Transverse colon (tissue), 4 donors: ENCODE data around the gene ADCY1. TPM values are rescaled to one million over a fixed set of nuclear protein-coding genes. Genes with fewer than 3 reads are reported as not detected.
A peak's percentile ranks its signal among the peaks of the same experiment; 100 is the strongest.
"Not testable (repeated sequence)": the region's sequence is repeated elsewhere in the genome, so short reads cannot be mapped to it uniquely, and the experiment has no call there.

Experiments
- DNase-seq: peaks from one replicate; pipeline ENCODE4 v3.0.0-alpha.2; 2019
- H3K27ac ChIP-seq, 4 donors: fragments of 200-600 bp; sonication (generic); 2 replicates each; pipeline ENCODE4 v1.5.1; 2016 to 2018; ENCODE audit warnings: inconsistent platforms in 4 of 4
- H3K27me3 ChIP-seq: fragments of 200-600 bp; sonication (generic); 2 replicates; pipeline ENCODE4 v1.5.1; 2017; ENCODE audit warnings: inconsistent platforms
- H3K36me3 ChIP-seq, 4 donors: fragments of 200-600 bp; sonication (generic); 2 replicates each; pipeline ENCODE4 v1.5.1; 2017 to 2019; ENCODE audit warnings: inconsistent platforms in 4 of 4
- H3K4me1 ChIP-seq, 4 donors: fragments of 200-600 bp; sonication (generic); 2 replicates each; pipeline ENCODE4 v1.5.1; 2017 to 2020; ENCODE audit warnings: inconsistent platforms in 4 of 4
- H3K4me3 ChIP-seq, 4 donors: fragments of 200-600 bp; sonication (generic); 1 replicate in 1 of 4; 2 replicates in 3 of 4; pipeline versions ENCODE4 v1.5.1 to v1.6.1; 2017 to 2019; ENCODE audit warnings: inconsistent platforms in 4 of 4
- H3K9me3 ChIP-seq, 2 donors: fragments of 200-600 bp; sonication (generic); 2 replicates each; pipeline ENCODE4 v1.5.1; 2017 to 2019; ENCODE audit warnings: inconsistent platforms in 2 of 2
- EP300 ChIP-seq: sonication (generic); formaldehyde crosslinking; IDR thresholded peaks from one replicate; pipeline ENCODE4 v1.6.1; 2017; ENCODE audit warnings: antibody characterized with exemption, low read depth
- POLR2A ChIP-seq: fragments of 450-650 bp; IDR thresholded peaks from one replicate; pipeline ENCODE4 v1.6.1; 2016; ENCODE audit warnings: antibody characterized with exemption, mild to moderate bottlenecking, moderate library complexity
- POLR2AphosphoS5 ChIP-seq, 3 donors: sonication (generic); formaldehyde crosslinking; IDR thresholded peaks; one replicate each; pipeline ENCODE4 v1.6.1; 2016; ENCODE audit warnings: antibody characterized with exemption in 3 of 3
- WGBS, 2 donors: methylation state at CpG; one replicate each; pipeline ENCODE4 v1.1.5; 2018; ENCODE audit warnings: low coverage in 1 of 2; 5-methylcytosine and 5-hydroxymethylcytosine counted together
- in situ Hi-C, 4 donors: fragments of 200-750 bp; cut with MboI; loops; one replicate each; pipeline versions ENCODE4 v1.15.0 to v1.15.1; 2017; ENCODE audit warnings: low sequenced_read_pairs in 3 of 4, low pct_ligation_motif_present in 1 of 4, low pct_unique_long_range_greater_than_20kb in 1 of 4
- intact Hi-C: fragments of 100-400 bp; cut with DNase I; formaldehyde crosslinking; loops from one replicate; pipeline ENCODE4 v1.15.1; 2023; ENCODE audit warnings: low total_unique reads
- total RNA-seq, 4 donors: library from RNA; depleted of rRNA; stranded (reverse); fragments of >200 nt; gene quantifications; one replicate each; pipeline ENCODE4 v1.1.0, GENCODE V29; 2016
- TF ChIP-seq, protein P1 (sequence below), 5 experiments: fragments of 200-600 bp in 3 of 5; fragments of 450-650 bp in 2 of 5; sonication (generic) in 3 of 5; IDR thresholded peaks; 1 replicate in 2 of 5; 2 replicates in 3 of 5; pipeline ENCODE4 v1.5.1; 2016 to 2017; ENCODE audit warnings: antibody characterized with exemption in 5 of 5, inconsistent platforms in 3 of 5, mild to moderate bottlenecking in 2 of 5, moderate library complexity in 1 of 5

Gene ADCY1
- under 1 TPM in 2 of 4 donors, not detected in 2; 0.16 to 0.41 TPM for total RNA-seq

DNA sequence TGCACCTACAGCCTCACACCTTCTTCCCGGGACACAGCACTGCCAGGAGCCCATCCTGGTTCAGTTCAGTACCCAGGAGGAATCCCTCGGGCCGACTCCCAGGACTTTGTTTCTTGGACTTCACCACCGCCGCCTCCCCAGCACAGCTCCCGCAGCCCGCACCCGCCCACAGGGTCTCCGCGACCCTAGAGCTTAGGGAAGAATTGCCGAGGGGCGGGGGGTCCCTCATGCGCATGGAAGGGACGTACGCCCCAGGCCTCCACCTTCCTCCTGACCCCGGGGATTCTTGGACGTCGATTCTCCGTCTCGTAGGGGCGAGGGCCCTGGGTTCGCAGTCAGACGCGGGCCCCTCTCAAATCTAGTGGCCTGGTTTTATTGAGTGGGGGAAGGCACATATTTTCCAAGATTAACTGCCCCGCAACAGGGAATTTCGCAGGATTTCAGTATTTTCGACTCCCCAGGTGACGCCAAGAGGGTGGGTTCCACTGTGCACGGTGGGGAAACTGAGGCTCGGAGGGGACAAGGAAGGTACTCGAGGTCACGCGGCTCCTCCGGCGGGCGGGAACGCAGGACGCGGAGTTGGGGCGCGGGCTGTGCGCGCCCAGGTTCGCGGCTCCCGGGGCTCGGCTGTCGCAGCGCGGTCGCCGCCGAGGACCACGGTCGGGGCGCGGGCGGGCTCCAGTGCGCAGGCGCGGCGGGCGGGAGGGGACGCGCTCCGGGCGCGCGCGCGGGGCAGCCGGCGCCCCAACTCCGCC lies at the start of gene ADCY1:
ADCY1 (plus strand) TSS at position 708 of the 755 bp plus-strand sequence. CDS start 176 bp downstream, outside the sequence.
- Histone ChIP-seq H3K27ac (no peak within 1 kb of the TSS), H3K27me3 (peaks cover 58% of the 10 kb centered on the region), H3K4me1 (peaks cover 0 to 11% (median 10%) of the 10 kb centered on the region in 4 donors), H3K36me3 (no peaks in the 10 kb centered on the region), H3K4me3 (peak within 1 kb of the TSS; percentile 8 to 57 (median 36)), H3K9me3 (no peaks in the 10 kb centered on the region)
- no peak for DNase-seq
- WGBS, 2 donors, result 12% methylated on average over 57 of the region's 74 CpGs; no CpG with 5 or more reads in 1 of the 2 donors
- no peak for TF ChIP-seq POLR2A
- TF ChIP-seq POLR2AphosphoS5 (IDR thresholded peaks at IDR 0.05), result no peak
- TF ChIP-seq, protein P1, sequence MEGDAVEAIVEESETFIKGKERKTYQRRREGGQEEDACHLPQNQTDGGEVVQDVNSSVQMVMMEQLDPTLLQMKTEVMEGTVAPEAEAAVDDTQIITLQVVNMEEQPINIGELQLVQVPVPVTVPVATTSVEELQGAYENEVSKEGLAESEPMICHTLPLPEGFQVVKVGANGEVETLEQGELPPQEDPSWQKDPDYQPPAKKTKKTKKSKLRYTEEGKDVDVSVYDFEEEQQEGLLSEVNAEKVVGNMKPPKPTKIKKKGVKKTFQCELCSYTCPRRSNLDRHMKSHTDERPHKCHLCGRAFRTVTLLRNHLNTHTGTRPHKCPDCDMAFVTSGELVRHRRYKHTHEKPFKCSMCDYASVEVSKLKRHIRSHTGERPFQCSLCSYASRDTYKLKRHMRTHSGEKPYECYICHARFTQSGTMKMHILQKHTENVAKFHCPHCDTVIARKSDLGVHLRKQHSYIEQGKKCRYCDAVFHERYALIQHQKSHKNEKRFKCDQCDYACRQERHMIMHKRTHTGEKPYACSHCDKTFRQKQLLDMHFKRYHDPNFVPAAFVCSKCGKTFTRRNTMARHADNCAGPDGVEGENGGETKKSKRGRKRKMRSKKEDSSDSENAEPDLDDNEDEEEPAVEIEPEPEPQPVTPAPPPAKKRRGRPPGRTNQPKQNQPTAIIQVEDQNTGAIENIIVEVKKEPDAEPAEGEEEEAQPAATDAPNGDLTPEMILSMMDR (IDR thresholded peaks at IDR 0.05), result no peak
- TF ChIP-seq EP300, result no peak
- in situ Hi-C loops, result no loop called here
- intact Hi-C loops, result no loop called here

DNA sequence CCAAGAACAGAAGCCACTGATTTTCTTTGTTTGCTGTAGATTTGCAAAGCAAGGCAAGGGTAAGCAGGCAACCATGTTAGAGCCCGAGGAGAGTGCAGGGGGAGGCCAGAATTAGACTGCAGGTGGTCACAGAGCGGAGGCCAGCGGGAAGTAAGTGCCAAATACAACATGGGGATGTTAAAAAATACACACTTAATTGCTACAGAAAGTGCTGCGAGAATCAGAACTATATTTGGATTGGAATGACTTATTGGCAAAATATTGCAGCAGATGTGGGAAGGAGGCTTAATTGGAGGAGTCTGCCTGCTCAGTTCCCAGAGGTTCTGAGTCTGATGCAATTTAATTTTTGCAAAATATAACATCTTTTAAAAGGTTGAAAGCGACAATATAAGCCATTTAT lies 49.7 kb upstream of the ADCY1 start:
- WGBS, 2 donors, result 52 to 61% methylated on average over 5 of the region's 5 CpGs
- DNase-seq, result no peak
- intact Hi-C loops, result no loop called here
- no peak for TF ChIP-seq POLR2AphosphoS5 (IDR thresholded peaks at IDR 0.05)
- TF ChIP-seq EP300, result no peak
- TF ChIP-seq, protein P1 (IDR thresholded peaks at IDR 0.05), result no peak
- no peak for TF ChIP-seq POLR2A
- H3K9me3 ChIP-seq, result peaks cover 0 to 2% of the 10 kb centered on the region in 2 donors
- in situ Hi-C loops, result no loop called here
- H3K27me3 ChIP-seq, result no peaks in the 10 kb centered on the region
- no peak overlapping the region for H3K27ac ChIP-seq
- H3K4me1 ChIP-seq, result no peaks in the 10 kb centered on the region
- no peak overlapping the region for H3K4me3 ChIP-seq
- H3K36me3 ChIP-seq, result no peaks in the 10 kb centered on the region

DNA sequence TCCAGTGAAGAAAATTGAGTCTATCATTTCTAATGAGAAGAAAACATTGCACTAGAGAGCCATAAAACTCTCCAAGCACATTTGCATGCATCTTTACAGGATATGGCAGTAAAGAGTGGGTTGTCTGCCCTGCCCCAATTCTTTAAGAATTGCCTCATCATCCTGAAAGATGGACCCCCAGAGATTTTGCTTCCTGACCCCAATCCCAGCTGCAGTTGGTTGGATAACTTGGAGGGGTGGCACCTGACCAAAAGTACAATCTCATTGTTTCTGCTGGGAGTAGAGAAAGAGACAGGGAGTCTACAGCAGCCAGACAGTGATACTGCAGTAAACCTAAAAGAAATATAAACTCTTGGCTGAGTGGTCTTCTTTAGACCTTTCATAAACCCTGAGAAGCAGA lies 49.1 kb upstream of the ADCY1 start:
- intact Hi-C loops (no loop called here), in situ Hi-C loops (no loop called here)
- H3K27me3 ChIP-seq, result no peaks in the 10 kb centered on the region
- no peaks in the 10 kb centered on the region for H3K4me1 ChIP-seq
- TF ChIP-seq POLR2A (no peak), EP300 (no peak), POLR2AphosphoS5 (IDR thresholded peaks at IDR 0.05) (no peak)
- TF ChIP-seq, protein P1 (IDR thresholded peaks at IDR 0.05), result no peak
- H3K9me3 ChIP-seq, result no peaks in the 10 kb centered on the region
- DNase-seq, result no peak
- no peaks in the 10 kb centered on the region for H3K36me3 ChIP-seq
- no peak overlapping the region for H3K27ac ChIP-seq
- no peak overlapping the region for H3K4me3 ChIP-seq

DNA sequence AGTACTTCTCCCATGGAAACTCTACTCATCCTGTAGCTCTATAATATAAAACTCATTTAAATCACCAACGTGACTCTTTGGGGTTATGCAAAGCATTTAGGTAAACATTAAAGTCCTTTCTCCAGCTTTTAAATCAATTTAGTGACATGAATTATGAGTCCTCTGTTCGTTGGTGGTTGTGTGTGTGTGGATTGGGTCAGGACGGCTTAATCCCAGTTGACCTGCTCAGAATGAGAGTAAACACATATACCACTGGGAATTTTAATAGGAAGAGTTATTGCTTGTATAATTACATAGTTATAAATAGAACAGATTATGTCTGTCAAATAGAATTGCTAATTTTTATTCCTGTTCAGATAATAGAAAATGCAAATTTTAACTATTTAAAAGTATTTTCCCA lies 30.7 kb upstream of the ADCY1 start:
- Histone ChIP-seq H3K36me3 (no peaks in the 10 kb centered on the region), H3K4me3 (no peak overlapping the region), H3K27me3 (no peaks in the 10 kb centered on the region), H3K27ac (no peak overlapping the region), H3K9me3 (peaks cover 4 to 7% of the 10 kb centered on the region in 2 donors), H3K4me1 (no peaks in the 10 kb centered on the region)
- 14 to 18% methylated on average over 3 of the region's 3 CpGs for WGBS, 2 donors
- in situ Hi-C loops, result no loop called here
- TF ChIP-seq POLR2A (no peak), EP300 (no peak), POLR2AphosphoS5 (IDR thresholded peaks at IDR 0.05) (no peak)
- TF ChIP-seq, protein P1 (IDR thresholded peaks at IDR 0.05), result no peak
- DNase-seq, result no peak
- intact Hi-C loops, result no loop called here

DNA sequence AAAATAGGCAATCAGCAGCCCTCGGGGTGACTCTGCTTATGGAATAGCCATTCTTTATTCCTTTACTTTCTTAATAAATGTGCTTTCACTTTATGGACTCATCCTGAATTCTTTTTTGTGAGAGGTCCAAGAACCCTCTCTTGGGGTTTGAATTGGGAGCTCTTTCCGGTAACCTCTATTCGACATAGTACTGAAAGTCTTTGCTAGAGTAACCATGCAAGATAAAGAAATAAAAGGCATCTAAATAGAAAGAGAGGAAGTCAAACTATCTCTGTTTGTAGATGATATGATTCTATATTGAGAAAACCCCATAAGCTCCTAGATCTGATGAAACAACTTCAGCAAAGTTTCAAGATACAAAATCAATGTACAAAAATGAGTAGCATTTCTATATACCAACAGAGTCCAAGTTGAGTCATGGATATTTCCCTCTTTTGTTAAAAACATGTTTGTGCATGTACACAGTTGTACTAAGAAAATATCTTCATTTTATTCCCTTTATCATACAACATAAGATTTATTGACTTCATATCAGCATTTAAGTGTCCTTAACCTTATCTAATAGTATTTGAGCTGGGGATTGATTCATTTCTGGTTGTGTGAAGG lies 29.0 kb upstream of the ADCY1 start:
- H3K27me3 ChIP-seq, H3K36me3 ChIP-seq, DNase-seq, H3K4me1 ChIP-seq, in situ Hi-C loops, intact Hi-C loops, H3K27ac ChIP-seq, H3K4me3 ChIP-seq, H3K9me3 ChIP-seq: not testable (repeated sequence)
- WGBS, 2 donors, result 33 to 75% methylated on average over 1 to 3 of the region's 3 CpGs

DNA sequence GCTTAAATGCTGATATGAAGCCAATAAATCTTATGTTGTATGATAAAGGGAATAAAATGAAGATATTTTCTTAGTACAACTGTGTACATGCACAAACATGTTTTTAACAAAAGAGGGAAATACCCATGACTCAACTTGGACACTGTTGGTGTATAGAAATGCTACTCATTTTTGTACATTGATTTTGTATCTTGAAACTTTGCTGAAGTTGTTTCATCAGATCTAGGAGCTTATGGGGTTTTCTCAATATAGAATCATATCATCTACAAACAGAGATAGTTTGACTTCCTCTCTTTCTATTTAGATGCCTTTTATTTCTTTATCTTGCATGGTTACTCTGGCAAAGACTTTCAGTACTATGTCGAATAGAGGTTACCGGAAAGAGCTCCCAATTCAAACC lies 25.3 kb upstream of the ADCY1 start:
- intact Hi-C loops, H3K4me3 ChIP-seq, in situ Hi-C loops, H3K27me3 ChIP-seq, DNase-seq, H3K36me3 ChIP-seq, H3K4me1 ChIP-seq, H3K9me3 ChIP-seq, H3K27ac ChIP-seq: not testable (repeated sequence)
- WGBS, 2 donors, result 67 to 80% methylated on average over 1 to 2 of the region's 2 CpGs
